SK-N-SH treated with all-trans-retinoic acid at 6 μM for 48 hours (cell line): Measurements from ENCODE around the gene GAD1.

Experiments used
- ATAC-seq: fragments of 200-7000 bp; cut with Tn5 transposase; 3 replicates; pipeline ENCODE4 v1.9.1; 2020; ENCODE audit warnings: mild to moderate bottlenecking, moderate library complexity
- ARNTL ChIP-seq: fragments of 450-650 bp; formaldehyde crosslinking; IDR thresholded peaks from 2 replicates; pipeline ENCODE4 v1.5.0; 2020; ENCODE audit warnings: low read depth, mild to moderate bottlenecking, moderate library complexity, borderline replicate concordance
- BACH2 ChIP-seq: fragments of 250-450 bp; sonication (Bioruptor Pico); IDR thresholded peaks from 2 replicates; pipeline ENCODE4 v1.9.0; 2021; ENCODE audit warnings: mild to moderate bottlenecking, borderline replicate concordance
- CSDC2 ChIP-seq: fragments of 250-450 bp; sonication (Bioruptor Pico); IDR thresholded peaks from 2 replicates; pipeline ENCODE4 v1.5.0; 2020; ENCODE audit warnings: mild to moderate bottlenecking, moderate library complexity
- ESRRG ChIP-seq: fragments of 250-450 bp; sonication (Bioruptor Pico); IDR thresholded peaks from 2 replicates; pipeline ENCODE4 v1.6.1; 2021; ENCODE audit warnings: mild to moderate bottlenecking
- GLIS3 ChIP-seq: fragments of 250-450 bp; sonication (Bioruptor Pico); IDR thresholded peaks from 2 replicates; pipeline ENCODE4 v1.5.0; 2020; ENCODE audit warnings: mild to moderate bottlenecking, moderate library complexity
- ISL1 ChIP-seq: fragments of 250-450 bp; sonication (Bioruptor Pico); IDR thresholded peaks from 2 replicates; pipeline ENCODE4 v2.1.2; 2022; ENCODE audit warnings: mild to moderate bottlenecking, moderate library complexity
- OSR1 ChIP-seq: fragments of 250-450 bp; sonication (Bioruptor Pico); IDR thresholded peaks from 2 replicates; pipeline ENCODE4 v1.8.0; 2022; ENCODE audit warnings: moderate library complexity, mild to moderate bottlenecking, inconsistent platforms
- RARB ChIP-seq: fragments of 250-450 bp; sonication (Bioruptor Pico); IDR thresholded peaks from 2 replicates; pipeline ENCODE4 v1.8.0; 2021; ENCODE audit warnings: mild to moderate bottlenecking, moderate library complexity
- SNAI2 ChIP-seq: fragments of 250-450 bp; sonication (Bioruptor Pico); IDR thresholded peaks from 2 replicates; pipeline ENCODE4 v1.5.0; 2020; ENCODE audit warnings: mild to moderate bottlenecking, moderate library complexity
- TCF4 ChIP-seq: fragments of 250-450 bp; sonication (Bioruptor Pico); IDR thresholded peaks from 2 replicates; pipeline ENCODE4 v1.8.0; 2021; ENCODE audit warnings: mild to moderate bottlenecking, moderate library complexity, borderline replicate concordance
- TOX ChIP-seq: fragments of 250-450 bp; sonication (Bioruptor Pico); IDR thresholded peaks from 2 replicates; pipeline ENCODE4 v1.8.0; 2021; ENCODE audit warnings: mild to moderate bottlenecking, moderate library complexity, borderline replicate concordance
- ZC3H10 ChIP-seq: fragments of 250-450 bp; sonication (Bioruptor Pico); IDR thresholded peaks from 2 replicates; pipeline ENCODE4 v1.5.1; 2021; ENCODE audit warnings: mild to moderate bottlenecking, moderate library complexity
- ZFP3 ChIP-seq: fragments of 250-450 bp; sonication (Bioruptor Pico); IDR thresholded peaks from 2 replicates; pipeline ENCODE4 v1.5.0; 2020; ENCODE audit warnings: mild to moderate bottlenecking, moderate library complexity
- ZFP30 ChIP-seq: fragments of 450-650 bp; formaldehyde crosslinking; IDR thresholded peaks from 2 replicates; pipeline ENCODE4 v1.5.0; 2022; ENCODE audit warnings: mild to moderate bottlenecking, moderate library complexity
- ZNF565 ChIP-seq: fragments of 450-650 bp; formaldehyde crosslinking; conservative IDR thresholded peaks from 2 replicates; pipeline ENCODE4 v1.5.0; 2020; ENCODE audit warnings: low read depth, mild to moderate bottlenecking, moderate library complexity
- ZNF70 ChIP-seq: fragments of 450-650 bp; formaldehyde crosslinking; IDR thresholded peaks from 2 replicates; pipeline ENCODE4 v1.5.0; 2020; ENCODE audit warnings: mild to moderate bottlenecking, moderate library complexity
- TF ChIP-seq, protein P1 (sequence below): fragments of 250-450 bp; sonication (Bioruptor Pico); IDR thresholded peaks from 2 replicates; pipeline ENCODE4 v1.8.0; 2020; ENCODE audit warnings: mild to moderate bottlenecking, moderate library complexity, borderline replicate concordance
- TF ChIP-seq, protein P2 (sequence below): fragments of 250-450 bp; sonication (Bioruptor Pico); IDR thresholded peaks from 2 replicates; pipeline ENCODE4 v1.5.1; 2020; ENCODE audit warnings: low read depth, mild to moderate bottlenecking, moderate library complexity
- TF ChIP-seq, protein P3 (sequence below): fragments of 250-450 bp; sonication (Bioruptor Pico); IDR thresholded peaks from 2 replicates; pipeline ENCODE4 v1.5.0; 2020; ENCODE audit warnings: mild to moderate bottlenecking, moderate library complexity
- TF ChIP-seq, protein P4 (sequence below): fragments of 250-450 bp; sonication (Bioruptor Pico); IDR thresholded peaks from 2 replicates; pipeline ENCODE4 v1.8.0; 2021; ENCODE audit warnings: low read depth, mild to moderate bottlenecking, moderate library complexity, borderline replicate concordance

GAD1 gene

DNA sequence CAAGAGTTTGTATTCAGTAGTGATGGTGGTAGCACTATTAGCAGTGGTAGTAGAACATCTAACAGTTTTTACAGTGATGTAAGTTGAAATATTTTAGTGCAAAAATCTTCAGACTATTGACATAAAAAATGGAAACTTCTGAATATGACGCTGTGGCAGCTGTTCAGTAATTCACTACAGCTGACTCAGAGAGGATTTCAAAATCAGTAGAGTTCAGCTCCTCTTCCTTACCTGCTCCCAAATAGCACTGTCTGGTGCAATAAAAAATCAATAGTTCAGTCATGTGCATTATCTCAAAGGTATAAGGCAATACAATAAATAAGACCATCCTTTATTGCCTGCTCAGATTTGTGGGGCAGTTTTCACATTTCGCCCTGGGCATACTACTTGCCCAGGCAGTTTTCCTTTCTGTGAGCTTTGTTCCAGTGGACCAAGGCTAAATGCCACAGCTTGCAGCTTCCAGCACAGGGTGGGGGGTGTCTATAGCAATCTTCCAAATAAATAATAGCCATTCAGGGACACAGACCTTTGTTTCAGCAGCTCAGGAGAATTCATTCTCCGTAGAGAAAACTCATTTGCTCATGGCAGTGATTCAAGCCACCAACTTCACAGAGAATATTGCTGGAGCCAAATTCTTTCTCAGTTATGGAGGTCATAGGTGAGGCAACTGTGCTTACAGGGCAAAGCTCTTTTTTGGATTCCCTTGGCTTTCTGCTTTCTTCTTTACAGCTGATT is 78.5 kb downstream of the GAD1 start (continued):
- TF ChIP-seq ISL1 = no peak
- TF ChIP-seq ZNF565 = no peak
- TF ChIP-seq ZFP3 = no peak
- TF ChIP-seq SNAI2 (CRISPR knock-in tag) = no peak

DNA sequence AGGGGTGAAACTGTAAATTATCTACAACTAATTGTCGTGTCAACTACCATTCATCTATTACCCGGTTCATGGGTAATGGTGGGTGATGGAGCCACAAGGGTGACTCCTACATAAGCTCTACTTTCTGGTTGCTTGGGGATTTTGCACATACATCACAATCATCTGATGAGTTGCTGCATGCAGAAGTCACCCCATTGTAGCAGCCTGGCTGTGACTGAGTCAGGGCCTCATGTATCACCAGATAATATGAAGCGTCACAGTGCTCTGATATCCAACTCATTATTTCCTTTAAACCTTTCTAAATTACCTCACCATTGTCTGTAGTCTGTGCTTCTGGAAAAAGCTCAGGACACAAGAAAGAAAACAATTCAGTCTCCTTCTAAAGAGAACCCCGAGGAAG is 79.9 kb downstream of the GAD1 start:
- TF ChIP-seq, protein P1, sequence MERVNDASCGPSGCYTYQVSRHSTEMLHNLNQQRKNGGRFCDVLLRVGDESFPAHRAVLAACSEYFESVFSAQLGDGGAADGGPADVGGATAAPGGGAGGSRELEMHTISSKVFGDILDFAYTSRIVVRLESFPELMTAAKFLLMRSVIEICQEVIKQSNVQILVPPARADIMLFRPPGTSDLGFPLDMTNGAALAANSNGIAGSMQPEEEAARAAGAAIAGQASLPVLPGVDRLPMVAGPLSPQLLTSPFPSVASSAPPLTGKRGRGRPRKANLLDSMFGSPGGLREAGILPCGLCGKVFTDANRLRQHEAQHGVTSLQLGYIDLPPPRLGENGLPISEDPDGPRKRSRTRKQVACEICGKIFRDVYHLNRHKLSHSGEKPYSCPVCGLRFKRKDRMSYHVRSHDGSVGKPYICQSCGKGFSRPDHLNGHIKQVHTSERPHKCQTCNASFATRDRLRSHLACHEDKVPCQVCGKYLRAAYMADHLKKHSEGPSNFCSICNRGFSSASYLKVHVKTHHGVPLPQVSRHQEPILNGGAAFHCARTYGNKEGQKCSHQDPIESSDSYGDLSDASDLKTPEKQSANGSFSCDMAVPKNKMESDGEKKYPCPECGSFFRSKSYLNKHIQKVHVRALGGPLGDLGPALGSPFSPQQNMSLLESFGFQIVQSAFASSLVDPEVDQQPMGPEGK = no peak
- TF ChIP-seq, protein P2, sequence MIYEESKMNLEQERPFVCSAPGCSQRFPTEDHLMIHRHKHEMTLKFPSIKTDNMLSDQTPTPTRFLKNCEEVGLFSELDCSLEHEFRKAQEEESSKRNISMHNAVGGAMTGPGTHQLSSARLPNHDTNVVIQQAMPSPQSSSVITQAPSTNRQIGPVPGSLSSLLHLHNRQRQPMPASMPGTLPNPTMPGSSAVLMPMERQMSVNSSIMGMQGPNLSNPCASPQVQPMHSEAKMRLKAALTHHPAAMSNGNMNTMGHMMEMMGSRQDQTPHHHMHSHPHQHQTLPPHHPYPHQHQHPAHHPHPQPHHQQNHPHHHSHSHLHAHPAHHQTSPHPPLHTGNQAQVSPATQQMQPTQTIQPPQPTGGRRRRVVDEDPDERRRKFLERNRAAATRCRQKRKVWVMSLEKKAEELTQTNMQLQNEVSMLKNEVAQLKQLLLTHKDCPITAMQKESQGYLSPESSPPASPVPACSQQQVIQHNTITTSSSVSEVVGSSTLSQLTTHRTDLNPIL (CRISPR knock-in tag) = no peak
- TF ChIP-seq ZNF565 (no peak), ARNTL (CRISPR knock-in tag) (no peak), OSR1 (CRISPR knock-in tag) (no peak), ZFP30 (CRISPR knock-in tag) (no peak), RARB (no peak), ZNF70 (no peak)
- ATAC-seq = no peak

DNA sequence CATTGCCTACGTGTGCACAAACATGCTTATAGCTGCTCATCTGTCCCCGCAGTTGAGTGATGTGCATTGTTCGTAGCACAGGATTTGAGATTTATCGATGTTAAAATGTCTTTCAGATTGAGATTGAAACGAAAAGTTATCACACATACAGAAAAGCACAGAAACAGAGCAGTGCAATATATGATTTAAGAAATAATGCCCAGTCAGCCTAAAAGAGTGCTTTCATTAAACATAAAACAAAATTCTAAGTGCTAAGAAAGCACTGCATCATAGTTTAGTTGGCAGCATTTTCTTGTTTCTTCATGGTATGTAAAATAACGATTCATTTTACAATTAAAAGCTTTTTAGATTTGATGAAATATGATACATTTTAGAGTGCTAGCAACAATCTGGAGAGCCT is 80.4 kb downstream of the GAD1 start:
- TF ChIP-seq, protein P3, sequence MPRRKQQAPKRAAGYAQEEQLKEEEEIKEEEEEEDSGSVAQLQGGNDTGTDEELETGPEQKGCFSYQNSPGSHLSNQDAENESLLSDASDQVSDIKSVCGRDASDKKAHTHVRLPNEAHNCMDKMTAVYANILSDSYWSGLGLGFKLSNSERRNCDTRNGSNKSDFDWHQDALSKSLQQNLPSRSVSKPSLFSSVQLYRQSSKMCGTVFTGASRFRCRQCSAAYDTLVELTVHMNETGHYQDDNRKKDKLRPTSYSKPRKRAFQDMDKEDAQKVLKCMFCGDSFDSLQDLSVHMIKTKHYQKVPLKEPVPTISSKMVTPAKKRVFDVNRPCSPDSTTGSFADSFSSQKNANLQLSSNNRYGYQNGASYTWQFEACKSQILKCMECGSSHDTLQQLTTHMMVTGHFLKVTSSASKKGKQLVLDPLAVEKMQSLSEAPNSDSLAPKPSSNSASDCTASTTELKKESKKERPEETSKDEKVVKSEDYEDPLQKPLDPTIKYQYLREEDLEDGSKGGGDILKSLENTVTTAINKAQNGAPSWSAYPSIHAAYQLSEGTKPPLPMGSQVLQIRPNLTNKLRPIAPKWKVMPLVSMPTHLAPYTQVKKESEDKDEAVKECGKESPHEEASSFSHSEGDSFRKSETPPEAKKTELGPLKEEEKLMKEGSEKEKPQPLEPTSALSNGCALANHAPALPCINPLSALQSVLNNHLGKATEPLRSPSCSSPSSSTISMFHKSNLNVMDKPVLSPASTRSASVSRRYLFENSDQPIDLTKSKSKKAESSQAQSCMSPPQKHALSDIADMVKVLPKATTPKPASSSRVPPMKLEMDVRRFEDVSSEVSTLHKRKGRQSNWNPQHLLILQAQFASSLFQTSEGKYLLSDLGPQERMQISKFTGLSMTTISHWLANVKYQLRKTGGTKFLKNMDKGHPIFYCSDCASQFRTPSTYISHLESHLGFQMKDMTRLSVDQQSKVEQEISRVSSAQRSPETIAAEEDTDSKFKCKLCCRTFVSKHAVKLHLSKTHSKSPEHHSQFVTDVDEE (CRISPR knock-in tag) = no peak
- no peak for TF ChIP-seq ZFP30 (CRISPR knock-in tag)
- TF ChIP-seq, protein P1 = no peak
- TF ChIP-seq GLIS3 (CRISPR knock-in tag) = no peak
- no peak for TF ChIP-seq ZC3H10 (CRISPR knock-in tag)
- TF ChIP-seq BACH2 = no peak
- TF ChIP-seq ZNF70 = no peak
- TF ChIP-seq CSDC2 (CRISPR knock-in tag) = no peak
- TF ChIP-seq ISL1 = no peak
- TF ChIP-seq, protein P4, sequence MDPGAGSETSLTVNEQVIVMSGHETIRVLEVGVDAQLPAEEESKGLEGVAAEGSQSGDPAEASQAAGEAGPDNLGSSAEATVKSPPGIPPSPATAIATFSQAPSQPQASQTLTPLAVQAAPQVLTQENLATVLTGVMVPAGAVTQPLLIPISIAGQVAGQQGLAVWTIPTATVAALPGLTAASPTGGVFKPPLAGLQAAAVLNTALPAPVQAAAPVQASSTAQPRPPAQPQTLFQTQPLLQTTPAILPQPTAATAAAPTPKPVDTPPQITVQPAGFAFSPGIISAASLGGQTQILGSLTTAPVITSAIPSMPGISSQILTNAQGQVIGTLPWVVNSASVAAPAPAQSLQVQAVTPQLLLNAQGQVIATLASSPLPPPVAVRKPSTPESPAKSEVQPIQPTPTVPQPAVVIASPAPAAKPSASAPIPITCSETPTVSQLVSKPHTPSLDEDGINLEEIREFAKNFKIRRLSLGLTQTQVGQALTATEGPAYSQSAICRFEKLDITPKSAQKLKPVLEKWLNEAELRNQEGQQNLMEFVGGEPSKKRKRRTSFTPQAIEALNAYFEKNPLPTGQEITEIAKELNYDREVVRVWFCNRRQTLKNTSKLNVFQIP = no peak
- no peak for TF ChIP-seq TOX (CRISPR knock-in tag)
- no peak for TF ChIP-seq TCF4 (CRISPR knock-in tag)
- no peak for TF ChIP-seq ZFP3
- no peak for TF ChIP-seq ARNTL (CRISPR knock-in tag)
- no peak for TF ChIP-seq ZNF565
- TF ChIP-seq, all 23 proteins: peak for 0
- ATAC-seq = no peak

DNA sequence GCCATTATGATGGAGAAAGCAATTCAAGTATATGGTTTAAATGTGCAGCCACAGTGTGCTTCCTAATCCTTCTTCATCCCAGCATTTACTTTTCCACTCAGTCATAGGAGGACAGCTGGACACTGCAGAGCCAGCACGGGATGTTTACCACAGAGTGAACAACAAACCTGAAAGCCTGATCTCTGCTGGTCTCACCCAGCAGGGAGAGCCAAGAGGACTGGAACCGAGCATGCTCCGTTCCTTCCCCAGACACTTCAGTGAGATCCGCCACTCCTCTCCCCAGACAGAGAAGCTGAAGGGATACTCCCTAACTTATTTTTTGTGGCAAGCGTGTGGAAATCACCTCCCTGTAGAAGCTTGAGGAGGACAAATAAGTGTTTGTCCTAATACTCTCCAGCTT is 89.2 kb downstream of the GAD1 start:
- no peak for TF ChIP-seq ISL1
- no peak for TF ChIP-seq ZFP30 (CRISPR knock-in tag)
- TF ChIP-seq CSDC2 (CRISPR knock-in tag) = no peak
- no peak for TF ChIP-seq ESRRG (CRISPR knock-in tag)
- TF ChIP-seq OSR1 (CRISPR knock-in tag) = no peak
- TF ChIP-seq, protein P3 (CRISPR knock-in tag) = no peak
- TF ChIP-seq ZFP3 = no peak
- ATAC-seq = no peak
